ENCODE measurements around the gene ISCU.
"Not testable (repeated sequence)": the region's sequence is repeated elsewhere in the genome, so short reads cannot be mapped to it uniquely, and the experiment has no call there.

The ISCU gene

GRCh38 chr12:108571609-108572165 is 9.3 kb downstream of the ISCU start:
- TF ChIP-seq, protein P1, sequence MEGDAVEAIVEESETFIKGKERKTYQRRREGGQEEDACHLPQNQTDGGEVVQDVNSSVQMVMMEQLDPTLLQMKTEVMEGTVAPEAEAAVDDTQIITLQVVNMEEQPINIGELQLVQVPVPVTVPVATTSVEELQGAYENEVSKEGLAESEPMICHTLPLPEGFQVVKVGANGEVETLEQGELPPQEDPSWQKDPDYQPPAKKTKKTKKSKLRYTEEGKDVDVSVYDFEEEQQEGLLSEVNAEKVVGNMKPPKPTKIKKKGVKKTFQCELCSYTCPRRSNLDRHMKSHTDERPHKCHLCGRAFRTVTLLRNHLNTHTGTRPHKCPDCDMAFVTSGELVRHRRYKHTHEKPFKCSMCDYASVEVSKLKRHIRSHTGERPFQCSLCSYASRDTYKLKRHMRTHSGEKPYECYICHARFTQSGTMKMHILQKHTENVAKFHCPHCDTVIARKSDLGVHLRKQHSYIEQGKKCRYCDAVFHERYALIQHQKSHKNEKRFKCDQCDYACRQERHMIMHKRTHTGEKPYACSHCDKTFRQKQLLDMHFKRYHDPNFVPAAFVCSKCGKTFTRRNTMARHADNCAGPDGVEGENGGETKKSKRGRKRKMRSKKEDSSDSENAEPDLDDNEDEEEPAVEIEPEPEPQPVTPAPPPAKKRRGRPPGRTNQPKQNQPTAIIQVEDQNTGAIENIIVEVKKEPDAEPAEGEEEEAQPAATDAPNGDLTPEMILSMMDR (conservative IDR thresholded peaks at IDR 0.05; ENCODE audit: low read length), result no peak
- DNase-seq (ENCODE audit: low read depth), result no peak
- H3K4me3 ChIP-seq (ENCODE audit: low read length), result no peak overlapping the region

- H3K4me3 ChIP-seq (ENCODE audit: low read length), result no peak overlapping the region
- TF ChIP-seq, protein P1 (conservative IDR thresholded peaks at IDR 0.05; ENCODE audit: low read length), result no peak
- no peak for DNase-seq (ENCODE audit: low read depth)
Measured at GRCh38 chr12:108572166-108572790, 9.9 kb downstream of the ISCU start.

DNA sequence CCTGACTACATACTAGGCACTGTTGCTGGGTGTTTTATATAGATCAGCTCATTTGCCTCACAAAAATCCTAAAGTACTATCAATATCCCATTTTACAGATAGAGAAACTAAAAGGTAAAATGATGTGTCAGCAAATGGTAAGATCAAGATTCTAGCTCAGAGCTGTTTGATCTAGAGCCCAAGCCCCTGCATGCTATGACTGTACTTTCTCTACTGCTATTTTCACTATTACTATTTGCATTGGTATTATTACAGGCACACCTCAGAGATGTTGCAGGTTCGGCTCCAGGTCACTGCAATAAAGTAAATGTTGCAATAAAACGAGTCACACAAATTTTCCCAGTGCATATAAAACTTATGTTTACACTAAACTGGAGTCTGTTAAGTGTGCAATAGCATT is 10.9 kb downstream of the ISCU start:
- no peak overlapping the region for H3K4me3 ChIP-seq (ENCODE audit: low read length)
- DNase-seq (ENCODE audit: low read depth), result no peak
- TF ChIP-seq, protein P1 (conservative IDR thresholded peaks at IDR 0.05; ENCODE audit: low read length), result no peak

GRCh38 chr12:108574276-108574675 is 11.9 kb downstream of the ISCU start:
- H3K4me3 ChIP-seq (ENCODE audit: low read length); DNase-seq (ENCODE audit: low read depth): not testable (repeated sequence)

- TF ChIP-seq, protein P1 (conservative IDR thresholded peaks at IDR 0.05; ENCODE audit: low read length), result no peak
- DNase-seq (ENCODE audit: low read depth), result no peak
Measured at GRCh38 chr12:108575199-108575912, 13.0 kb downstream of the ISCU start.

GRCh38 chr12:108576660-108577234 is 14.4 kb downstream of the ISCU start:
- TF ChIP-seq, protein P1 (conservative IDR thresholded peaks at IDR 0.05; ENCODE audit: low read length), result no peak
- no peak overlapping the region for H3K4me3 ChIP-seq (ENCODE audit: low read length)
- DNase-seq (ENCODE audit: low read depth), result no peak

More at GRCh38 chr12:108575199-108575912, 13.0 kb downstream of the ISCU start:
- no peak overlapping the region for H3K4me3 ChIP-seq (ENCODE audit: low read length)

DNA sequence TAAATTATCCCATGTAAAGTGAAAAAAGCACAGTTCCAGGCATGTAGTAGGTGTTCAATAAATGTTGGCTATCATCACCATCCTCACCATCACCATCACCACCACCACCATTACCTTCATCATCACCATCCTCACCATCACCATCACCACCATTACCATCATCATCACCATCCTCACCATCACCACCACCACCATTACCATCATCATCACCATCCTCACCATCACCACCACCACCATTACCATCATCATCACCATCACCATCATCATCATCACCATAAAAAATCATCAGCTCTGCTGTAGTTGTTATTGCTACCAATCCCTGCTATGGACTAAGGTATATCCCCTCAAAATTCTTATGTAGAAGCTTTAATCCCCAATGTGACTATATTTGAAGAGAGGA is 15.1 kb downstream of the ISCU start:
- H3K4me3 ChIP-seq (ENCODE audit: low read length), result no peak overlapping the region
- no peak for DNase-seq (ENCODE audit: low read depth)
- TF ChIP-seq, protein P1 (conservative IDR thresholded peaks at IDR 0.05; ENCODE audit: low read length), result no peak

Measured in AG10803 (cell line).